Measurements from ENCODE around the gene RADIL.

DNA sequence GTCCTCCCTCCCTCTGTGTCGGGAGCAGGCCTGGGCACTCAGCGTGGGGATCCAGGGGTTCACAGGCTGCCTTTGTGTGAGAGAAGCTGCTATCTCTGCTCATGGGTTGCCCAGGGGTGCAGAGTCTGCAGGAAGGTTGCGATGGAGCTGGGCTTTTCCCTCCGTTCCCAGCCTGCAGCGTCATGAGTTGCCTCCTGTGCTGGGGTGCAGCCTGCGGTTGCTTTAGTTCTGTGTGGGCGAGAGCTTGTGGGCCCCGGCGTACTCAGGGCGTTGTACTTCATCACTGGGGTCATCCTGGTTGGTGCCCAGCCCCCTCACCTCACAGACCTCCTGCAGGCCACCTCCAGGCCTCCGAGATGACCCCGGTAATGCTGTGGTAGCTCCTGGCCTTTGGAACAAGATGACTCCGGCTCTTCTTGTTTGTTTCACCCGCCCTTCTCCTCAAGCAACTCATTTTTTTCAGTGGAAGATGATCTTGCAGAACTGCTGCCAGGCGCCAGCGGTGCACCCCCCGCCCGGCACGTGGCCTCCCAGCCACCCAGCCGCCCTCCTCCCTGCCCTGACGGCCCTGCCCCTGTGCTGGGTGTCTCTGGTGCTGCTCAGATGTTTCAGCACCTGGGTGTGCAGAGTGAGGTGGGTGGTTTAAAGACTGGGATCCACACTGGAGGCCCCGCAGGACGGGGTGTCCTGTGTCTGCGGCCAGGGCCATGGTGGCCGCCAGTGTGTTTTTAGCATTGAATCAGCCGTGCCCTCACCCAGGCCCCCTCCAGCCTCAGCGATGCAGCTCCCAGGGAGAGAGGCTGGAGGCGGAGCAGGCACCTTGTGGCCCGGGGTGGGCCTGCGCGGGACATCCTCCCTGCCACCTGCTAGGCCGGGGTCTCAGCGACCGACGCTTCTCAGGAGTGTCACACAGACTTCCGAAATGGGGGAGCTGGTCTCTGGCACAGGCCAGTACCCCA, 100.9 kb downstream of the RADIL start:
- no peak for TF ChIP-seq CTCF (conservative IDR thresholded peaks at IDR 0.05; ENCODE audit: low read depth, low read length)
- no peak for TF ChIP-seq EZH2 (IDR thresholded peaks at IDR 0.05; ENCODE audit: low read length, unreplicated experiment)
- TF ChIP-seq EZH2phosphoT487 (IDR thresholded peaks at IDR 0.05; ENCODE audit: borderline replicate concordance, low read length) = no peak

Measured in PC-3 (cell line).